Ovary (tissue), 3 donors: ENCODE measurements around the gene MEMO1.

ENCODE experiments used
- CTCF ChIP-seq, 3 donors: fragments of 450-650 bp in 2 of 3; fragments of 200-600 bp in 1 of 3; IDR thresholded peaks; one replicate each; pipeline versions ENCODE4 v1.5.1 to v1.8.0; 2016 to 2022; ENCODE audit warnings: antibody characterized with exemption in 3 of 3, mild to moderate bottlenecking in 1 of 3
- POLR2A ChIP-seq: fragments of 450-650 bp; IDR thresholded peaks from one replicate; pipeline ENCODE4 v1.6.1; 2017; ENCODE audit warnings: antibody characterized with exemption, mild to moderate bottlenecking, moderate library complexity
- donor health status: DM: no; HTN: no; CAD: no.

GRCh38 chr2:31943636-31944225, 67.1 kb downstream of the MEMO1 start:
- TF ChIP-seq CTCF (IDR thresholded peaks at IDR 0.05) (no peak), POLR2A (no peak)
